Urinary bladder (tissue), 4 donors: ENCODE data around the gene AVPR1B. TPM values are rescaled to one million over a fixed set of nuclear protein-coding genes. Genes with fewer than 3 reads are reported as not detected.

Experiments
- DNase-seq: peaks from one replicate; pipeline ENCODE4 v3.0.0-alpha.2; 2015; ENCODE audit errors: extremely low spot score
- H3K27ac ChIP-seq: one replicate; pipeline ENCODE4 v1.5.1; 2013; ENCODE audit warnings: low read depth, mild to moderate bottlenecking, moderate library complexity
- H3K36me3 ChIP-seq: one replicate; pipeline ENCODE4 v1.6.1; 2013; ENCODE audit warnings: mild to moderate bottlenecking, moderate library complexity; ENCODE audit not compliant: insufficient read depth
- H3K4me1 ChIP-seq: one replicate; pipeline ENCODE4 v1.6.1; 2013; ENCODE audit warnings: mild to moderate bottlenecking, moderate library complexity; ENCODE audit not compliant: insufficient read depth
- H3K4me3 ChIP-seq: one replicate; pipeline ENCODE4 v1.5.1; 2013; ENCODE audit warnings: low read depth, low read length
- WGBS: extraction: QIAGEN DNeasy Blood & Tissue Kit; methylation state at CpG from one replicate; pipeline ENCODE4 v1.1.7; 2013; 5-methylcytosine and 5-hydroxymethylcytosine counted together
- polyA plus RNA-seq: library from polyadenylated mRNA; stranded (reverse); fragments of 200-250 nt; gene quantifications from one replicate; pipeline ENCODE4 v1.2.3, GENCODE V29; 2013
- total RNA-seq: library from RNA; depleted of rRNA; stranded (reverse); fragments of >200 nt; gene quantifications from one replicate; pipeline ENCODE4 v1.2.3, GENCODE V29; 2014
- donor health status: healthy with polysubstance abuse.
- donor health status: healthy.

The AVPR1B gene
- total and polyA plus RNA-seq, 2 donors: not detected

- no peak for DNase-seq
- 60% methylated on average over 8 of the region's 8 CpGs for WGBS
These were observed 34.1 kb downstream of the AVPR1B start for GRCh38 chr1:206082831-206083695.

GRCh38 chr1:206081856-206082255 is 35.3 kb downstream of the AVPR1B start:
- Histone ChIP-seq H3K36me3 (no peaks in the 10 kb centered on the region), H3K27ac (no peak overlapping the region), H3K4me3 (no peak overlapping the region), H3K4me1 (no peaks in the 10 kb centered on the region)
- 79% methylated on average over 5 of the region's 5 CpGs for WGBS
- DNase-seq: no peak

More at GRCh38 chr1:206082831-206083695, 34.1 kb downstream of the AVPR1B start:
- Histone ChIP-seq H3K27ac (no peak overlapping the region), H3K36me3 (no peaks in the 10 kb centered on the region), H3K4me3 (no peak overlapping the region), H3K4me1 (no peaks in the 10 kb centered on the region)

GRCh38 chr1:206080026-206080820 is 37.0 kb downstream of the AVPR1B start:
- no peak overlapping the region for H3K27ac ChIP-seq
- 43% methylated on average over 8 of the region's 8 CpGs for WGBS
- no peaks in the 10 kb centered on the region for H3K4me1 ChIP-seq
- H3K36me3 ChIP-seq: no peaks in the 10 kb centered on the region
- no peak overlapping the region for H3K4me3 ChIP-seq
- DNase-seq: no peak

- Histone ChIP-seq H3K36me3 (no peaks in the 10 kb centered on the region), H3K4me1 (no peaks in the 10 kb centered on the region), H3K27ac (no peak overlapping the region), H3K4me3 (no peak overlapping the region)
- WGBS: 52% methylated on average over 1 of the region's 1 CpG
- no peak for DNase-seq
These were observed 38.1 kb downstream of the AVPR1B start for GRCh38 chr1:206079135-206079534.

GRCh38 chr1:206075786-206076755 is 41.1 kb downstream of the AVPR1B start:
- no peak for DNase-seq
- no peak overlapping the region for H3K4me3 ChIP-seq

GRCh38 chr1:206074839-206075238 is 42.3 kb downstream of the AVPR1B start:
- WGBS: 49% methylated on average over 3 of the region's 3 CpGs
- Histone ChIP-seq H3K36me3 (no peaks in the 10 kb centered on the region), H3K4me3 (no peak overlapping the region)

More at GRCh38 chr1:206075786-206076755, 41.1 kb downstream of the AVPR1B start:
- Histone ChIP-seq H3K36me3 (no peaks in the 10 kb centered on the region), H3K4me1 (peaks cover 2% of the 10 kb centered on the region), H3K27ac (no peak overlapping the region)
- 66% methylated on average over 11 of the region's 11 CpGs for WGBS

GRCh38 chr1:206070627-206071304 is 46.4 kb downstream of the AVPR1B start:
- no peaks in the 10 kb centered on the region for H3K36me3 ChIP-seq
- no peak overlapping the region for H3K4me3 ChIP-seq
- H3K4me1 ChIP-seq: peaks cover 2% of the 10 kb centered on the region
- no peak for DNase-seq
- no peak overlapping the region for H3K27ac ChIP-seq
- 87% methylated on average over 9 of the region's 9 CpGs for WGBS

More at GRCh38 chr1:206074839-206075238, 42.3 kb downstream of the AVPR1B start:
- no peak overlapping the region for H3K27ac ChIP-seq
- no peak for DNase-seq
- H3K4me1 ChIP-seq: peaks cover 2% of the 10 kb centered on the region

- H3K27ac ChIP-seq: no peak overlapping the region
- H3K36me3 ChIP-seq: no peaks in the 10 kb centered on the region
- no peak overlapping the region for H3K4me3 ChIP-seq
- WGBS: 64% methylated on average over 1 of the region's 1 CpG
- DNase-seq: no peak
- no peaks in the 10 kb centered on the region for H3K4me1 ChIP-seq
These were observed 48.9 kb downstream of the AVPR1B start for GRCh38 chr1:206068314-206068713.

GRCh38 chr1:206067486-206068227 is 49.5 kb downstream of the AVPR1B start:
- DNase-seq: no peak
- Histone ChIP-seq H3K36me3 (no peaks in the 10 kb centered on the region), H3K4me3 (no peak overlapping the region), H3K4me1 (no peaks in the 10 kb centered on the region), H3K27ac (no peak overlapping the region)
- 60% methylated on average over 8 of the region's 8 CpGs for WGBS

GRCh38 chr1:206066479-206067171 is 50.6 kb downstream of the AVPR1B start:
- no peak overlapping the region for H3K27ac ChIP-seq
- no peak for DNase-seq
- H3K4me1 ChIP-seq: no peaks in the 10 kb centered on the region
- no peaks in the 10 kb centered on the region for H3K36me3 ChIP-seq
- H3K4me3 ChIP-seq: no peak overlapping the region
- WGBS: 62% methylated on average over 6 of the region's 6 CpGs

GRCh38 chr1:206065547-206066145 is 51.5 kb downstream of the AVPR1B start:
- DNase-seq: no peak
- Histone ChIP-seq H3K36me3 (no peaks in the 10 kb centered on the region), H3K27ac (no peak overlapping the region), H3K4me1 (no peaks in the 10 kb centered on the region), H3K4me3 (no peak overlapping the region)
- WGBS: 93% methylated on average over 4 of the region's 4 CpGs
